Sigmoid colon (tissue), 7 donors: ENCODE results near the gene ODF2. TPM values are rescaled to one million over a fixed set of nuclear protein-coding genes. Genes with fewer than 3 reads are reported as not detected.
"Not testable (repeated sequence)": the region's sequence is repeated elsewhere in the genome, so short reads cannot be mapped to it uniquely, and the experiment has no call there.

Source experiments
- DNase-seq: peaks from one replicate; pipeline ENCODE4 v3.0.0-alpha.2; 2019
- H3K27ac ChIP-seq, 4 donors: fragments of 200-600 bp; sonication (generic); one replicate each; pipeline ENCODE4 v1.5.1; 2016 to 2019; ENCODE audit warnings: mild to moderate bottlenecking in 1 of 4
- H3K27me3 ChIP-seq, 3 donors: fragments of 200-600 bp; sonication (generic); one replicate each; pipeline ENCODE4 v1.5.1; 2019; ENCODE audit warnings: mild to moderate bottlenecking in 1 of 3
- H3K36me3 ChIP-seq, 4 donors: fragments of 200-600 bp; sonication (generic); one replicate each; pipeline ENCODE4 v1.5.1; 2016 to 2019
- H3K4me1 ChIP-seq, 4 donors: fragments of 200-600 bp; sonication (generic); one replicate each; pipeline ENCODE4 v1.5.1; 2017 to 2019
- H3K4me3 ChIP-seq, 4 donors: fragments of 200-600 bp; sonication (generic); one replicate each; pipeline ENCODE4 v1.5.1; 2017 to 2019; ENCODE audit warnings: mild to moderate bottlenecking in 2 of 4, moderate library complexity in 1 of 4
- H3K9me3 ChIP-seq, 4 donors: fragments of 200-600 bp in 3 of 4; sonication (generic) in 3 of 4; one replicate each; pipeline versions ENCODE4 v1.5.1 to v1.6.1; 2013 to 2019
- EP300 ChIP-seq, 4 donors: sonication (generic); formaldehyde crosslinking; IDR thresholded peaks; one replicate each; pipeline ENCODE4 v1.6.1; 2017; ENCODE audit warnings: antibody characterized with exemption in 4 of 4
- POLR2A ChIP-seq, 2 donors: fragments of 450-650 bp; IDR thresholded peaks; one replicate each; pipeline ENCODE4 v1.6.1; 2016; ENCODE audit warnings: antibody characterized with exemption in 2 of 2, mild to moderate bottlenecking in 2 of 2, moderate library complexity in 2 of 2
- POLR2AphosphoS5 ChIP-seq, 4 donors: sonication (generic); formaldehyde crosslinking; IDR thresholded peaks; one replicate each; pipeline ENCODE4 v1.6.1; 2017; ENCODE audit warnings: antibody characterized with exemption in 4 of 4
- WGBS, 2 donors: extraction: QIAGEN DNeasy Blood & Tissue Kit; methylation state at CpG; one replicate each; pipeline ENCODE4 v1.1.7; 2013; 5-methylcytosine and 5-hydroxymethylcytosine counted together
- intact Hi-C: fragments of 100-400 bp; cut with DNase I; formaldehyde crosslinking; loops from one replicate; pipeline ENCODE4 v1.15.1; 2023
- polyA plus RNA-seq, 3 donors: library from polyadenylated mRNA; stranded (reverse); fragments of 200-250 nt; gene quantifications; one replicate each; pipeline ENCODE4 v1.2.3, GENCODE V29; 2013
- total RNA-seq, 4 donors: library from RNA; depleted of rRNA; stranded (reverse); fragments of >200 nt; gene quantifications; one replicate each; pipeline ENCODE4 v1.1.0, GENCODE V29; 2016
- TF ChIP-seq, protein P1 (sequence below), 4 experiments: fragments of 450-650 bp in 3 of 4; fragments of 200-600 bp in 1 of 4; IDR thresholded peaks; one replicate each; pipeline ENCODE4 v1.5.1; 2016 to 2019; ENCODE audit warnings: antibody characterized with exemption in 4 of 4, mild to moderate bottlenecking in 3 of 4, moderate library complexity in 2 of 4
- donor health status: healthy with polysubstance abuse.
- donor health status: Bipolar disorder and iron deficiency.
- donor health status: healthy.

ODF2 gene
- total and polyA plus RNA-seq, 7 donors, result 4.6 to 28.2 (median 14.0) TPM

DNA sequence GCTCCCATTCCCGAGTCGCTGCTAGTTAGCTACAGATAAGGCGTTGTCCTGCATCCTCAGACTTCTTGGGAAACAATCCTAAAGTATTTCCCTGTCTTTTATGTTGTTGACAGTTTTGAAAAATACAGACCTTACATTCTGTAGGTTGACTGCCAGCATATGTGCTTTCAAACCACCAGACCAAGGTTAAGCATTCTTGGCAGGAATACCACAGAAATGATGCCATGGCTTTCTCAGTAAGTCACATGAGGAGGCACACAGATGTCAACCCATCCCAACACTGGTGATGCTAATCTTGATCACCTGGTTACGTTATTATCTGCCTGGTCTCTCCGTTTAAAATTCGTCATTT is 49.6 kb downstream of the ODF2 start:
- Histone ChIP-seq H3K4me3 (peak overlapping the region; percentile 75 to 92 (median 78)), H3K4me1 (peaks cover 0 to 27% (median 21%) of the 10 kb centered on the region in 4 donors), H3K36me3 (peaks cover 0 to 19% (median 4%) of the 10 kb centered on the region in 4 donors), H3K27ac (peak overlapping the region in 3 of 4 donors; percentile 83 to 87 (median 85)), H3K9me3 (no peaks in the 10 kb centered on the region), H3K27me3 (no peaks in the 10 kb centered on the region)
- 28 to 37% methylated on average over 6 of the region's 6 CpGs for WGBS, 2 donors
- no peak for DNase-seq
- intact Hi-C loops, result no loop called here
- TF ChIP-seq EP300 (IDR thresholded peaks at IDR 0.05), result no peak
- TF ChIP-seq POLR2AphosphoS5 (IDR thresholded peaks at IDR 0.05), result no peak
- TF ChIP-seq, protein P1, sequence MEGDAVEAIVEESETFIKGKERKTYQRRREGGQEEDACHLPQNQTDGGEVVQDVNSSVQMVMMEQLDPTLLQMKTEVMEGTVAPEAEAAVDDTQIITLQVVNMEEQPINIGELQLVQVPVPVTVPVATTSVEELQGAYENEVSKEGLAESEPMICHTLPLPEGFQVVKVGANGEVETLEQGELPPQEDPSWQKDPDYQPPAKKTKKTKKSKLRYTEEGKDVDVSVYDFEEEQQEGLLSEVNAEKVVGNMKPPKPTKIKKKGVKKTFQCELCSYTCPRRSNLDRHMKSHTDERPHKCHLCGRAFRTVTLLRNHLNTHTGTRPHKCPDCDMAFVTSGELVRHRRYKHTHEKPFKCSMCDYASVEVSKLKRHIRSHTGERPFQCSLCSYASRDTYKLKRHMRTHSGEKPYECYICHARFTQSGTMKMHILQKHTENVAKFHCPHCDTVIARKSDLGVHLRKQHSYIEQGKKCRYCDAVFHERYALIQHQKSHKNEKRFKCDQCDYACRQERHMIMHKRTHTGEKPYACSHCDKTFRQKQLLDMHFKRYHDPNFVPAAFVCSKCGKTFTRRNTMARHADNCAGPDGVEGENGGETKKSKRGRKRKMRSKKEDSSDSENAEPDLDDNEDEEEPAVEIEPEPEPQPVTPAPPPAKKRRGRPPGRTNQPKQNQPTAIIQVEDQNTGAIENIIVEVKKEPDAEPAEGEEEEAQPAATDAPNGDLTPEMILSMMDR (IDR thresholded peaks at IDR 0.05), result no peak
- TF ChIP-seq POLR2A (IDR thresholded peaks at IDR 0.05), result no peak

DNA sequence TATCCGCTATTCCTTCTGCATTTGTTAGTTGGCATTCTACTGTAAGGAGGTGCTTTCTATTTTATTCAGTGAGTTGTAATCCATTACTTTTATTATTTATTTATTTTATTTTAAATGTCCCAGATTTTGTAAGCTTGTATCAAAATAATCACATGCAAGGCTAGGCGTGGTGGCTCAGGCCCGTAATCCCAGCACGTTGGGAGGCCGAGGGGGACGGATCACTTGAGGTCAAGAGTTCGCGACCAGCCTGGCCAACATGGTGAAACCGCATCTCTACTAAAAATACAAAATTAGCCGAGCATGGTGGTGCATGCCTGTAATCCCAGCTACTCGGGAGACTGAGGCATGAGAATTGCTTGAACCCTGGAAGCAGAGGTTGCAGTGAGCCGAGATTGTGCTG is 50.1 kb downstream of the ODF2 start:
- H3K9me3 ChIP-seq, intact Hi-C loops, H3K27me3 ChIP-seq, H3K27ac ChIP-seq: not testable (repeated sequence)
- peak overlapping the region in 1 of 4 donors; percentile 75 for H3K4me3 ChIP-seq
- H3K36me3 ChIP-seq, result peaks cover 0 to 21% (median 4%) of the 10 kb centered on the region in 4 donors
- WGBS, 2 donors, result 88 to 93% methylated on average over 12 of the region's 12 CpGs
- peak; percentile 12 for DNase-seq
- H3K4me1 ChIP-seq, result peaks cover 0 to 27% (median 21%) of the 10 kb centered on the region in 4 donors

DNA sequence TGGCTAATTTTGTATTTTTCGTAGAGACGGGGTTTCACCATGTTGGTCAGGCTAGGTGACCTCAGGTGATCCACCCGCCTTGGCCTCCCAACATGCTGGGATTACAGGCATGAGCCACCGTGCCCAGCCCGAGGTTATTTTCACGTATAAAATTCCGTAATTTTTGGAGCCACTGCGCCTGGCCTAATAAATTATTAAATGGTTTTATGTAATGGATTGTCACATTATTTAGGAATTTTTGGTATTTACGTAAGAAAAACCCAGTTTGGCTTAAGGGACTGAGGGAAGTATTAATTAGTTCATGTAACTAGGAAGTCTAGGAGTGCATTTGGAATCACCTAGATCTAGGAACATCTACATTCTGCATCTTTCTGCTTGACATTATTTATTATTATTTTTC is 57.0 kb downstream of the ODF2 start:
- intact Hi-C loops, result no loop called here
- WGBS, 2 donors, result 97% methylated on average over 9 of the region's 9 CpGs
- H3K27ac ChIP-seq, result no peak overlapping the region
- peak; percentile 37 for DNase-seq
- no peaks in the 10 kb centered on the region for H3K4me1 ChIP-seq
- no peak for TF ChIP-seq EP300 (IDR thresholded peaks at IDR 0.05)
- H3K9me3 ChIP-seq, result no peaks in the 10 kb centered on the region
- peaks cover 11 to 83% (median 19%) of the 10 kb centered on the region in 4 donors for H3K36me3 ChIP-seq
- no peaks in the 10 kb centered on the region for H3K27me3 ChIP-seq
- H3K4me3 ChIP-seq, result no peak overlapping the region

DNA sequence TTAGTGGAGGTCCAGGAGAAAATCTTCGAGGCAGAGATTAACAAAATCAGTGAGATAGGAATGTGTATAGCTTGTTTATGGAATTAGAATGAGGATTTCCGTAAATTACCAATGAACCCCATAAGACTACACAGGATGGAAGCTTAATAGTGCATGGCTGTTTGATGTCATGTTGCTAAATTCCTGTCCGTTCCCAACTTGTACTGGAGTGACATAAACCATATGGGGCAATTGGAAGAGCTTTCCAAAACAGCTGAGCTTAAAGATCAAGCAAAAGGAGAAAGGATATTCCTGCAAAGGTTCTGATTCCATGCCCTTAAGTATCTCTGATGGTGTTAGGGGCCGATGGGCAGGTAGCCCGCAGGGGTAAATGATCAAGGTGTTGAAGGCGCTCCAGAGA is 66.2 kb downstream of the ODF2 start:
- WGBS, 2 donors, result 94 to 95% methylated on average over 6 of the region's 6 CpGs

DNA sequence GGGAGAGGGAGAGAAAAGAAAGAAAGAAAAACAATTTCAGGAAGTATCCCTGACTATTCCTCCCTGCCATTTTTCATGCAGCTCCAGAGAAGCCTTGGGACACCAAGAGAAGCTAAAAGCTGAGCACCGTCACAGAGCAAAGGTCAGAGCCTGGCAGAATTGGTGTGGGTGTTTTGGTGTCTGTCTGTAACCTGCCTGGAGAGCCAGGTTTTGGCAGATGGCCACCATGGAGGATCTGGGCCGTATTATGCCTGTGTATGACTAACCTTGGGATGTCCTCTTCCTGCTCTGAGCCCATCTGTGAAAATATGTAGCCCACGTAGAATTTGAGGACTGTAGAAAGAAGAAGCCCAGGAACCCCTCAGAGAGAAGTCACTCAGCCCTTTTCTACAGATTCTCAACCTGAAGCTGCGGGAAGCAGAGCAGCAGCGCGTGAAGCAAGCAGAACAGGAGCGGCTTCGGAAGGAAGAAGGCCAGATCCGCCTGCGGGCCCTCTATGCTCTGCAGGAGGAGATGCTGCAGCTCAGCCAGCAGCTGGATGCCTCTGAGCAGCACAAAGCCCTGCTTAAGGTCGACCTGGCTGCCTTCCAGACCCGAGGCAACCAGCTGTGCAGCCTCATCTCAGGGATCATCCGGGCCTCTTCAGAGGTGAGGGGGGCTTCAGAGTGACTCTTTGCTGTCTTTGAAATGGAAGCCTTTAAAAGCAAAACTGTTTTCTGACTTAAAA is 67.6 kb downstream of the ODF2 start:
- Histone ChIP-seq H3K27me3 (no peaks in the 10 kb centered on the region), H3K9me3 (no peaks in the 10 kb centered on the region), H3K4me3 (no peak overlapping the region), H3K36me3 (peaks cover 13 to 85% (median 37%) of the 10 kb centered on the region in 4 donors), H3K4me1 (peaks cover 0 to 16% (median 4%) of the 10 kb centered on the region in 4 donors), H3K27ac (peak overlapping the region; percentile 2 to 60 (median 33))
- peak; percentile 83 for DNase-seq
- TF ChIP-seq POLR2A (IDR thresholded peaks at IDR 0.05) (no peak), POLR2AphosphoS5 (IDR thresholded peaks at IDR 0.05) (no peak), EP300 (IDR thresholded peaks at IDR 0.05) (no peak)
- TF ChIP-seq, protein P1 (IDR thresholded peaks at IDR 0.05), result no peak
- WGBS, 2 donors, result 63 to 74% methylated on average over 13 of the region's 13 CpGs
- intact Hi-C loops, result no loop called here

More for the DNA sequence above, 66.2 kb downstream of the ODF2 start:
- H3K4me1 ChIP-seq, result peaks cover 0 to 16% (median 4%) of the 10 kb centered on the region in 4 donors
- H3K9me3 ChIP-seq, result no peaks in the 10 kb centered on the region
- H3K36me3 ChIP-seq, result peaks cover 16 to 84% (median 30%) of the 10 kb centered on the region in 4 donors
- intact Hi-C loops, result no loop called here
- no peaks in the 10 kb centered on the region for H3K27me3 ChIP-seq
- H3K4me3 ChIP-seq, result no peak overlapping the region
- H3K27ac ChIP-seq, result no peak overlapping the region
- TF ChIP-seq, protein P1 (IDR thresholded peaks at IDR 0.05), result no peak
- TF ChIP-seq POLR2AphosphoS5 (IDR thresholded peaks at IDR 0.05), result peak in 2 of 4 donors; percentile 25 to 53
- DNase-seq, result no peak
